Liver (tissue), 9 donors: ENCODE data around the gene ZNF211. TPM values are rescaled to one million over a fixed set of nuclear protein-coding genes. Genes with fewer than 3 reads are reported as not detected.

Source experiments
- DNase-seq: peaks from one replicate; pipeline ENCODE4 v3.0.0-alpha.2; 2017; ENCODE audit warnings: low spot score
- H3K27ac ChIP-seq, 2 donors: one replicate each; pipeline ENCODE4 v1.7.0; 2013; ENCODE audit warnings: inconsistent platforms in 2 of 2, low read length in 2 of 2, control low read depth in 1 of 2, low read depth in 1 of 2, mild to moderate bottlenecking in 1 of 2
- H3K27me3 ChIP-seq, 4 donors: one replicate each; pipeline versions ENCODE4 v1.6.1 to v1.7.0; 2013; ENCODE audit warnings: low read length in 3 of 4, inconsistent platforms in 1 of 4, mild to moderate bottlenecking in 1 of 4, moderate library complexity in 1 of 4; ENCODE audit not compliant: control insufficient read depth in 4 of 4, insufficient read depth in 4 of 4
- H3K36me3 ChIP-seq, 4 donors: one replicate each; pipeline versions ENCODE4 v1.6.1 to v1.7.0; 2013; ENCODE audit warnings: low read length in 3 of 4, mild to moderate bottlenecking in 3 of 4, low read depth in 1 of 4, moderate library complexity in 1 of 4; ENCODE audit not compliant: control insufficient read depth in 4 of 4, insufficient read depth in 3 of 4
- H3K4me1 ChIP-seq, 4 donors: one replicate each; pipeline versions ENCODE4 v1.6.1 to v1.7.0; 2013; ENCODE audit warnings: low read length in 3 of 4, mild to moderate bottlenecking in 3 of 4, moderate library complexity in 1 of 4; ENCODE audit not compliant: control insufficient read depth in 4 of 4, insufficient read depth in 4 of 4
- H3K4me3 ChIP-seq, 3 donors: one replicate each; pipeline versions ENCODE4 v1.6.1 to v1.7.0; 2013; ENCODE audit warnings: low read length in 3 of 3, control low read depth in 1 of 3, low read depth in 1 of 3, mild to moderate bottlenecking in 1 of 3
- H3K9ac ChIP-seq, 2 donors: one replicate each; pipeline ENCODE4 v1.7.0; 2013; ENCODE audit warnings: low read length in 2 of 2, mild to moderate bottlenecking in 2 of 2, moderate library complexity in 2 of 2, control low read depth in 1 of 2, low read depth in 1 of 2
- H3K9me3 ChIP-seq, 4 donors: one replicate each; pipeline versions ENCODE4 v1.6.1 to v1.7.0; 2013; ENCODE audit warnings: low read length in 3 of 4; ENCODE audit not compliant: control insufficient read depth in 4 of 4
- EGR1 ChIP-seq, 2 donors: IDR thresholded peaks; 2 replicates each; pipeline ENCODE4 v1.6.1; 2016 to 2018; ENCODE audit warnings: antibody characterized with exemption in 2 of 2, low read depth in 2 of 2
- FOXA1 ChIP-seq: IDR thresholded peaks from 2 replicates; pipeline ENCODE4 v1.6.1; 2016; ENCODE audit warnings: antibody characterized with exemption
- FOXA2 ChIP-seq: IDR thresholded peaks from 2 replicates; pipeline ENCODE4 v1.6.1; 2016; ENCODE audit warnings: antibody characterized with exemption
- GABPA ChIP-seq, 2 donors: IDR thresholded peaks in 1 of 2; conservative IDR thresholded peaks in 1 of 2; 2 replicates each; pipeline ENCODE4 v1.6.1; 2016; ENCODE audit warnings: antibody characterized with exemption in 2 of 2, mild to moderate bottlenecking in 1 of 2, moderate library complexity in 1 of 2
- HNF4A ChIP-seq, 2 donors: conservative IDR thresholded peaks; 2 replicates each; pipeline ENCODE4 v1.6.1; 2016; ENCODE audit warnings: antibody characterized with exemption in 2 of 2, mild to moderate bottlenecking in 2 of 2
- JUND ChIP-seq, 2 donors: IDR thresholded peaks; 2 replicates each; pipeline ENCODE4 v1.6.1; 2016; ENCODE audit warnings: antibody characterized with exemption in 2 of 2
- MAX ChIP-seq: IDR thresholded peaks from 2 replicates; pipeline ENCODE4 v1.6.1; 2016; ENCODE audit warnings: antibody characterized with exemption
- NR2F2 ChIP-seq: IDR thresholded peaks from 2 replicates; pipeline ENCODE4 v1.6.1; 2016; ENCODE audit warnings: antibody characterized with exemption
- RAD21 ChIP-seq, 2 donors: IDR thresholded peaks; 2 replicates each; pipeline ENCODE4 v1.6.1; 2016; ENCODE audit warnings: antibody characterized with exemption in 2 of 2, mild to moderate bottlenecking in 2 of 2
- RXRA ChIP-seq, 2 donors: IDR thresholded peaks; 2 replicates each; pipeline ENCODE4 v1.6.1; 2017 to 2018; ENCODE audit warnings: antibody characterized with exemption in 2 of 2, mild to moderate bottlenecking in 1 of 2
- SP1 ChIP-seq: IDR thresholded peaks from 2 replicates; pipeline ENCODE4 v1.6.1; 2018; ENCODE audit warnings: antibody characterized with exemption, mild to moderate bottlenecking
- TAF1 ChIP-seq: conservative IDR thresholded peaks from 2 replicates; pipeline ENCODE4 v1.6.1; 2016; ENCODE audit warnings: antibody characterized with exemption, mild to moderate bottlenecking
- YY1 ChIP-seq: IDR thresholded peaks from 2 replicates; pipeline ENCODE4 v1.6.1; 2016; ENCODE audit warnings: antibody characterized with exemption, mild to moderate bottlenecking
- WGBS: extraction: QIAGEN DNeasy Blood & Tissue Kit; methylation state at CpG from one replicate; pipeline ENCODE4 v1.1.7; 2013; 5-methylcytosine and 5-hydroxymethylcytosine counted together
- polyA plus RNA-seq, 2 donors: library from polyadenylated mRNA; stranded (reverse) in 1 of 2; unstranded in 1 of 2; fragments of 200-250 nt in 1 of 2; fragments of >200 nt in 1 of 2; fragmentation: Nextera tagmentation in 1 of 2; extraction: Ambion mirVana in 1 of 2; gene quantifications; one replicate each; pipeline versions ENCODE4 v1.2.1 to v1.2.3, GENCODE V29; 2013 to 2015
- total RNA-seq, 2 donors: library from RNA; depleted of rRNA; stranded (reverse); fragments of >200 nt; gene quantifications; one replicate each; pipeline ENCODE4 v1.2.3, GENCODE V29; 2014
- TF ChIP-seq, protein P1 (sequence below): fragments of 150-350 bp; IDR thresholded peaks from 2 replicates; pipeline ENCODE4 v1.5.1; 2017; ENCODE audit warnings: improper control_type of control experiment, low read depth, low read length; ENCODE audit not compliant: missing input control
- TF ChIP-seq, protein P2 (sequence below): IDR thresholded peaks from 2 replicates; pipeline ENCODE4 v1.6.1; 2016; ENCODE audit warnings: antibody characterized with exemption
- donor health status: healthy.
- donor health status: healthy.
- donor health status: healthy.
- donor health status: healthy.
- donor health status: healthy.

ZNF211 gene
- total and polyA plus RNA-seq, 4 donors = 2.0 to 7.0 (median 3.3) TPM

GRCh38 chr19:57606931-57607330 is 26.0 kb upstream of the ZNF211 start:
- H3K9me3 ChIP-seq = peaks cover 16 to 68% (median 54%) of the 10 kb centered on the region in 4 donors

GRCh38 chr19:57611113-57611512 is 21.9 kb upstream of the ZNF211 start:
- Histone ChIP-seq H3K9me3 (peaks cover 17 to 53% (median 37%) of the 10 kb centered on the region in 4 donors), H3K27ac (no peak overlapping the region), H3K36me3 (peaks cover 0 to 17% (median 14%) of the 10 kb centered on the region in 4 donors), H3K4me3 (peak overlapping the region in 1 of 3 donors; percentile 47), H3K27me3 (no peaks in the 10 kb centered on the region), H3K9ac (no peak overlapping the region), H3K4me1 (peaks cover 3 to 13% (median 8%) of the 10 kb centered on the region in 4 donors)
- no peak for TF ChIP-seq TAF1
- no peak for TF ChIP-seq NR2F2
- no peak for TF ChIP-seq RXRA (IDR thresholded peaks at IDR 0.05)
- TF ChIP-seq SP1 = no peak
- no peak for DNase-seq
- 82% methylated on average over 4 of the region's 4 CpGs for WGBS

More at GRCh38 chr19:57606931-57607330, 26.0 kb upstream of the ZNF211 start:
- no peak for DNase-seq
- H3K27ac ChIP-seq = no peak overlapping the region
- peak overlapping the region in 2 of 3 donors; percentile 45 to 61 for H3K4me3 ChIP-seq
- H3K27me3 ChIP-seq = no peaks in the 10 kb centered on the region
- 96% methylated on average over 5 of the region's 5 CpGs for WGBS
- TF ChIP-seq HNF4A (conservative IDR thresholded peaks at IDR 0.05) = no peak
- TF ChIP-seq MAX = no peak
- no peak for TF ChIP-seq GABPA (IDR thresholded peaks at IDR 0.05 in 1 of 2, conservative IDR thresholded peaks at IDR 0.05 in 1 of 2)
- TF ChIP-seq RXRA (IDR thresholded peaks at IDR 0.05) = no peak
- no peak for TF ChIP-seq SP1
- TF ChIP-seq TAF1 = no peak
- H3K36me3 ChIP-seq = peaks cover 2 to 36% (median 31%) of the 10 kb centered on the region in 4 donors
- H3K9ac ChIP-seq = no peak overlapping the region
- no peaks in the 10 kb centered on the region for H3K4me1 ChIP-seq

GRCh38 chr19:57613941-57614743 is 18.8 kb upstream of the ZNF211 start, which contains the start of gene ZNF134:
TSS of gene ZNF134 (plus strand) at chr19:57614242. CDS start at chr19:57619469, 5,227 bp downstream.
- TF ChIP-seq FOXA1 (no peak), SP1 (peak; percentile 18), RAD21 (IDR thresholded peaks at IDR 0.05) (peak; percentile 23 to 31), YY1 (peak; percentile 95), EGR1 (IDR thresholded peaks at IDR 0.05; ENCODE audit: low read depth in 2 of 2) (peak in 1 of 2 donors; percentile 11), NR2F2 (no peak), RXRA (IDR thresholded peaks at IDR 0.05) (no peak), FOXA2 (no peak), JUND (IDR thresholded peaks at IDR 0.05) (no peak), GABPA (IDR thresholded peaks at IDR 0.05 in 1 of 2, conservative IDR thresholded peaks at IDR 0.05 in 1 of 2) (peak; percentile 91 to 98)
- TF ChIP-seq, protein P1, sequence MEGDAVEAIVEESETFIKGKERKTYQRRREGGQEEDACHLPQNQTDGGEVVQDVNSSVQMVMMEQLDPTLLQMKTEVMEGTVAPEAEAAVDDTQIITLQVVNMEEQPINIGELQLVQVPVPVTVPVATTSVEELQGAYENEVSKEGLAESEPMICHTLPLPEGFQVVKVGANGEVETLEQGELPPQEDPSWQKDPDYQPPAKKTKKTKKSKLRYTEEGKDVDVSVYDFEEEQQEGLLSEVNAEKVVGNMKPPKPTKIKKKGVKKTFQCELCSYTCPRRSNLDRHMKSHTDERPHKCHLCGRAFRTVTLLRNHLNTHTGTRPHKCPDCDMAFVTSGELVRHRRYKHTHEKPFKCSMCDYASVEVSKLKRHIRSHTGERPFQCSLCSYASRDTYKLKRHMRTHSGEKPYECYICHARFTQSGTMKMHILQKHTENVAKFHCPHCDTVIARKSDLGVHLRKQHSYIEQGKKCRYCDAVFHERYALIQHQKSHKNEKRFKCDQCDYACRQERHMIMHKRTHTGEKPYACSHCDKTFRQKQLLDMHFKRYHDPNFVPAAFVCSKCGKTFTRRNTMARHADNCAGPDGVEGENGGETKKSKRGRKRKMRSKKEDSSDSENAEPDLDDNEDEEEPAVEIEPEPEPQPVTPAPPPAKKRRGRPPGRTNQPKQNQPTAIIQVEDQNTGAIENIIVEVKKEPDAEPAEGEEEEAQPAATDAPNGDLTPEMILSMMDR = no peak
- TF ChIP-seq, protein P2, sequence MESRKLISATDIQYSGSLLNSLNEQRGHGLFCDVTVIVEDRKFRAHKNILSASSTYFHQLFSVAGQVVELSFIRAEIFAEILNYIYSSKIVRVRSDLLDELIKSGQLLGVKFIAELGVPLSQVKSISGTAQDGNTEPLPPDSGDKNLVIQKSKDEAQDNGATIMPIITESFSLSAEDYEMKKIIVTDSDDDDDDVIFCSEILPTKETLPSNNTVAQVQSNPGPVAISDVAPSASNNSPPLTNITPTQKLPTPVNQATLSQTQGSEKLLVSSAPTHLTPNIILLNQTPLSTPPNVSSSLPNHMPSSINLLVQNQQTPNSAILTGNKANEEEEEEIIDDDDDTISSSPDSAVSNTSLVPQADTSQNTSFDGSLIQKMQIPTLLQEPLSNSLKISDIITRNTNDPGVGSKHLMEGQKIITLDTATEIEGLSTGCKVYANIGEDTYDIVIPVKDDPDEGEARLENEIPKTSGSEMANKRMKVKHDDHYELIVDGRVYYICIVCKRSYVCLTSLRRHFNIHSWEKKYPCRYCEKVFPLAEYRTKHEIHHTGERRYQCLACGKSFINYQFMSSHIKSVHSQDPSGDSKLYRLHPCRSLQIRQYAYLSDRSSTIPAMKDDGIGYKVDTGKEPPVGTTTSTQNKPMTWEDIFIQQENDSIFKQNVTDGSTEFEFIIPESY = no peak
- H3K27ac ChIP-seq = peak within 1 kb of the TSS in 1 of 2 donors; percentile 15
- no peaks in the 10 kb centered on the region for H3K27me3 ChIP-seq
- peaks cover 3 to 13% (median 8%) of the 10 kb centered on the region in 4 donors for H3K4me1 ChIP-seq
- peak; percentile 92 for DNase-seq
- peaks cover 5 to 38% (median 34%) of the 10 kb centered on the region in 4 donors for H3K36me3 ChIP-seq
- H3K9ac ChIP-seq = peak within 1 kb of the TSS in 1 of 2 donors; percentile 61
- H3K9me3 ChIP-seq = peaks cover 34 to 58% (median 48%) of the 10 kb centered on the region in 4 donors
- WGBS = 2% methylated on average over 64 of the region's 64 CpGs
- peak within 1 kb of the TSS; percentile 81 to 98 (median 90) for H3K4me3 ChIP-seq
